HG02870 (cell line): Measurements from ENCODE around the gene CHIC1.

Experiments
- ATAC-seq: cut with Tn5 transposase; IDR thresholded peaks from one replicate; pipeline ENCODE4 v1.9.1; 2021; ENCODE audit warnings: mild to moderate bottlenecking, moderate library complexity; ENCODE audit not compliant: unreplicated experiment

The CHIC1 gene

DNA sequence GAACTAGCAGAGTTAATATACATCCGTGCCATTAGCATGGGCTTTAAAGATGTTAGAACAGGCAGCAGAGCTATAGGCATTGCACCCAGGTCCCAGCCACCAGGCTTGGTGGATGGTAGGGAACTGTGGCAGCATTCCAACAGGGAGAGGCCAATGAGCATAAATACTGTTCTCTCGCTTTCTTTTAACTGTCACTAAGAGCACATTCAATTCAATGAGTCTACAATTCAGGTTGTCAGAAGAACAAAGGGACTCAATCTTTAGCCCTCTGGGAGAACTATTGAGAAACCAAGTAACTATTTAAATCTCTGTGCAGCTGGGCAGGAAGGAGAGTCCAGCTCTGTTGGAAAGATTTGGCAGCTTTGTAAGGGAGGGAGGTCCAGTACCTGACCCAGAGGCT, 165.6 kb downstream of the CHIC1 start:
- no peak for ATAC-seq
